ENCODE data around the gene KLRF1.
"Not testable (repeated sequence)": the region's sequence is repeated elsewhere in the genome, so short reads cannot be mapped to it uniquely, and the experiment has no call there.

The KLRF1 gene

DNA sequence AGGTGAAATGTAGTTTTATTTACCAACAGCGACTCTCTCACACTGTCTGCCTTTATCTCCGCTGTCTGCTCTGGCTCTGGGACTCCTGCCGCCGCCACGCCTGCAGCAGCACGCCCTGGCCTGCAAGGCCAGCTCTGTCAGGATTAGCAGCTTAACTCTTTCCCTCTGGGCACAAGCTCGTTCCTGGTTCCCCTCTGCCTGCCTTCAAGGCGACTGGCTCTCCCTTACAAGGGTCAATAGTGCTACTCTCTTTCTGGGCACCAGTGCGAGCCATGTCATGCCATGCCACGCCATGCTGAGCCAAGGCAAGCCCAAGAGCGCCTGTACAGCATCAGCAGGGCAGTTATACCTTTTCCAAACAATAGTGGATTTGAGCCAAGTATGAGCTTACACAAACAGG lies 45.5 kb downstream of the KLRF1 start:
- Histone ChIP-seq H3K4me2 (ENCODE audit: low read length) (no peak overlapping the region), H3K9me3 (ENCODE audit: low read length) (no peaks in the 10 kb centered on the region), H3K4me1 (ENCODE audit: insufficient read depth, low read length, severe bottlenecking) (peaks cover 23% of the 10 kb centered on the region), H3K79me2 (ENCODE audit: insufficient read depth, low read length) (no peaks in the 10 kb centered on the region), H3K27ac (ENCODE audit: low read depth, low read length, poor library complexity, severe bottlenecking) (no peak overlapping the region), H3K4me3 (ENCODE audit: low read depth, low read length, poor library complexity, severe bottlenecking) (no peak overlapping the region), H4K20me1 (ENCODE audit: insufficient read depth, low read length) (no peaks in the 10 kb centered on the region), H3K9me2 (ENCODE audit: low read depth, low read length) (no peaks in the 10 kb centered on the region), H3K27me3 (ENCODE audit: insufficient read depth, low read length) (no peaks in the 10 kb centered on the region), H3K9ac (ENCODE audit: low read length) (no peak overlapping the region), H3K36me3 (ENCODE audit: insufficient read depth, low read length) (no peaks in the 10 kb centered on the region), H2AFZ (ENCODE audit: low read length) (no peak overlapping the region), H3F3A (ENCODE audit: insufficient read depth, low read length) (no peaks in the 10 kb centered on the region)
- TF ChIP-seq, protein P1, sequence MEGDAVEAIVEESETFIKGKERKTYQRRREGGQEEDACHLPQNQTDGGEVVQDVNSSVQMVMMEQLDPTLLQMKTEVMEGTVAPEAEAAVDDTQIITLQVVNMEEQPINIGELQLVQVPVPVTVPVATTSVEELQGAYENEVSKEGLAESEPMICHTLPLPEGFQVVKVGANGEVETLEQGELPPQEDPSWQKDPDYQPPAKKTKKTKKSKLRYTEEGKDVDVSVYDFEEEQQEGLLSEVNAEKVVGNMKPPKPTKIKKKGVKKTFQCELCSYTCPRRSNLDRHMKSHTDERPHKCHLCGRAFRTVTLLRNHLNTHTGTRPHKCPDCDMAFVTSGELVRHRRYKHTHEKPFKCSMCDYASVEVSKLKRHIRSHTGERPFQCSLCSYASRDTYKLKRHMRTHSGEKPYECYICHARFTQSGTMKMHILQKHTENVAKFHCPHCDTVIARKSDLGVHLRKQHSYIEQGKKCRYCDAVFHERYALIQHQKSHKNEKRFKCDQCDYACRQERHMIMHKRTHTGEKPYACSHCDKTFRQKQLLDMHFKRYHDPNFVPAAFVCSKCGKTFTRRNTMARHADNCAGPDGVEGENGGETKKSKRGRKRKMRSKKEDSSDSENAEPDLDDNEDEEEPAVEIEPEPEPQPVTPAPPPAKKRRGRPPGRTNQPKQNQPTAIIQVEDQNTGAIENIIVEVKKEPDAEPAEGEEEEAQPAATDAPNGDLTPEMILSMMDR (IDR thresholded peaks at IDR 0.05; ENCODE audit: low read length): no peak
- no peak for TF ChIP-seq EZH2 (IDR thresholded peaks at IDR 0.05; ENCODE audit: borderline replicate concordance, low read length)

- H4K20me1 ChIP-seq (ENCODE audit: insufficient read depth, low read length); H3K36me3 ChIP-seq (ENCODE audit: insufficient read depth, low read length); H3K4me1 ChIP-seq (ENCODE audit: insufficient read depth, low read length, severe bottlenecking); H3K4me3 ChIP-seq (ENCODE audit: low read depth, low read length, poor library complexity, severe bottlenecking); H2AFZ ChIP-seq (ENCODE audit: low read length); H3K79me2 ChIP-seq (ENCODE audit: insufficient read depth, low read length); H3K27me3 ChIP-seq (ENCODE audit: insufficient read depth, low read length); H3F3A ChIP-seq (ENCODE audit: insufficient read depth, low read length); H3K9ac ChIP-seq (ENCODE audit: low read length); H3K9me3 ChIP-seq (ENCODE audit: low read length); H3K27ac ChIP-seq (ENCODE audit: low read depth, low read length, poor library complexity, severe bottlenecking); H3K4me2 ChIP-seq (ENCODE audit: low read length); H3K9me2 ChIP-seq (ENCODE audit: low read depth, low read length): not testable (repeated sequence)
Measured at GRCh38 chr12:9876120-9876519, 48.8 kb downstream of the KLRF1 start.

DNA sequence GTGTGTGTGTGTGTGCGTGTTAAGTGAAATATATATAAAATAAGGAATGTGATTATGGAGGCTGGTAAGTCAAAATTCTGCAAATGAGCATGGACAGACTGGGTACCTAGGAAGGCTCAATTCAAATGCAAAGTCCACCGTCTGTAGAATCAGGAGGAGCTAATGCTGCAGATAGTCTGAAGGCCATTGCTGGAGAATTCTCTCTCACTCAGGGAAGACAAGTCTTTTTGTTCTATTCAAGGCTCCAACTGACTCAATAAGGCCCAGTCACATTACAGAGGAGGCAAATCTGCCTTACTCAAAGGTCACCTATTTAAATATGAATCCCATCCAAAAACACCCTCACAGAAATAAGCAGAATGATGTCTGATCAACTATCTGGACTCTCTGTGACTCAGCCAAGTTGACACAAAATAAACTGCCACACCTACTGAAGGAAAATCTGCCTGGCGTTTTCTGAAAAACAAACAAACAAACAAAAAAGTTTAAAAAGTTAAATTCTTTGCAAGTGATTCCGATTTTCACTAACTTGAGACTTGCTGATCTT lies 53.3 kb downstream of the KLRF1 start:
- Histone ChIP-seq H3F3A (ENCODE audit: insufficient read depth, low read length) (no peaks in the 10 kb centered on the region), H3K79me2 (ENCODE audit: insufficient read depth, low read length) (no peaks in the 10 kb centered on the region), H3K9ac (ENCODE audit: low read length) (no peak overlapping the region), H4K20me1 (ENCODE audit: insufficient read depth, low read length) (no peaks in the 10 kb centered on the region), H3K36me3 (ENCODE audit: insufficient read depth, low read length) (no peaks in the 10 kb centered on the region), H3K4me2 (ENCODE audit: low read length) (no peak overlapping the region), H3K27me3 (ENCODE audit: insufficient read depth, low read length) (no peaks in the 10 kb centered on the region), H3K9me3 (ENCODE audit: low read length) (no peaks in the 10 kb centered on the region), H2AFZ (ENCODE audit: low read length) (no peak overlapping the region), H3K9me2 (ENCODE audit: low read depth, low read length) (no peaks in the 10 kb centered on the region), H3K4me3 (ENCODE audit: low read depth, low read length, poor library complexity, severe bottlenecking) (no peak overlapping the region), H3K27ac (ENCODE audit: low read depth, low read length, poor library complexity, severe bottlenecking) (no peak overlapping the region), H3K4me1 (ENCODE audit: insufficient read depth, low read length, severe bottlenecking) (no peaks in the 10 kb centered on the region)
- TF ChIP-seq, protein P1 (IDR thresholded peaks at IDR 0.05; ENCODE audit: low read length): no peak
- TF ChIP-seq EZH2 (IDR thresholded peaks at IDR 0.05; ENCODE audit: borderline replicate concordance, low read length): no peak

DNA sequence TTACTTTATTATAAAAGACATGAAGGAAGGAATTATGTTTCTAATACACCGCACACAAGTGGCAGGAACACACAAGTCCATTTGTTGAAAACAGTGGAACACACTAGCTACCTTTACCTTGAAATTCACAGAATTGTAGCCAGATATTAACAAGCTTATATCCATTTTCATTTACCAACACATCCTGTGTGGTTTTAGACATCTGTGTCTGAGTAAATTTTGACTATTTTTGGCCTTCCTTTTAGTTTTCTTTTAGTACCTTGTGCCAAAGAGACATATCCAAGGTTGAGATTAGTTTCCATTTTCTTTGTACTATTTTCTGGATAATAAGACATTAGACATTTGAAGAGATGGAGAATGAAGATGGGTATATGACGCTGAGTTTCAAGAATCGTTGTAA lies 54.0 kb downstream of the KLRF1 start, which contains the start of gene KLRF2:
TSS of gene KLRF2 (plus strand) at position 244 of the 400 bp plus-strand sequence. CDS start at position 351, 107 bp downstream.
- no peaks in the 10 kb centered on the region for H3K27me3 ChIP-seq (ENCODE audit: insufficient read depth, low read length)
- H3K9me2 ChIP-seq (ENCODE audit: low read depth, low read length): no peaks in the 10 kb centered on the region
- no peak within 1 kb of the TSS for H3K4me3 ChIP-seq (ENCODE audit: low read depth, low read length, poor library complexity, severe bottlenecking)
- H3K4me1 ChIP-seq (ENCODE audit: insufficient read depth, low read length, severe bottlenecking): no peaks in the 10 kb centered on the region
- no peak within 1 kb of the TSS for H2AFZ ChIP-seq (ENCODE audit: low read length)
- H3K4me2 ChIP-seq (ENCODE audit: low read length): no peak within 1 kb of the TSS
- no peak for TF ChIP-seq EZH2 (IDR thresholded peaks at IDR 0.05; ENCODE audit: borderline replicate concordance, low read length)
- TF ChIP-seq, protein P1 (IDR thresholded peaks at IDR 0.05; ENCODE audit: low read length): no peak
- H3K9ac ChIP-seq (ENCODE audit: low read length): no peak within 1 kb of the TSS
- no peak within 1 kb of the TSS for H3K27ac ChIP-seq (ENCODE audit: low read depth, low read length, poor library complexity, severe bottlenecking)
- H3K79me2 ChIP-seq (ENCODE audit: insufficient read depth, low read length): no peaks in the 10 kb centered on the region
- no peaks in the 10 kb centered on the region for H3K36me3 ChIP-seq (ENCODE audit: insufficient read depth, low read length)
- H3F3A ChIP-seq (ENCODE audit: insufficient read depth, low read length): no peaks in the 10 kb centered on the region
- no peaks in the 10 kb centered on the region for H3K9me3 ChIP-seq (ENCODE audit: low read length)
- H4K20me1 ChIP-seq (ENCODE audit: insufficient read depth, low read length): no peaks in the 10 kb centered on the region

Measured in OCI-LY1 (cell line).